K562 (cell line): Measurements from ENCODE around the gene OSBPL7. TPM values are rescaled to one million over a fixed set of nuclear protein-coding genes. Genes with fewer than 3 reads are reported as not detected.

Experiments used
- ERF ChIP-seq: fragments of 450-650 bp; formaldehyde crosslinking; IDR thresholded peaks from 2 replicates; pipeline ENCODE4 v1.4.0; 2020; ENCODE audit warnings: mild to moderate bottlenecking, mixed read lengths
- HMG20A ChIP-seq: fragments of 450-650 bp; formaldehyde crosslinking; conservative IDR thresholded peaks from 2 replicates; pipeline ENCODE4 v1.4.0; 2020; ENCODE audit warnings: mild to moderate bottlenecking, mixed read lengths
- IRF2 ChIP-seq: sonication (generic); formaldehyde crosslinking; IDR thresholded peaks from 2 replicates; pipeline ENCODE4 v1.8.1; 2022; ENCODE audit warnings: mild to moderate bottlenecking, missing genetic modification reagents
- JUND ChIP-seq, 2 experiments: IDR thresholded peaks; 2 replicates in 1 of 2; 3 replicates in 1 of 2; pipeline ENCODE4 v1.6.1; 2011; ENCODE audit warnings: borderline replicate concordance in 2 of 2, low read depth in 2 of 2, low read length in 2 of 2, improper control_type of control experiment in 1 of 2, missing biosample characterization in 1 of 2, missing genetic modification characterization in 1 of 2, missing genetic modification reagents in 1 of 2
- NBN ChIP-seq: fragments of 450-650 bp; IDR thresholded peaks from 2 replicates; pipeline ENCODE4 v1.6.1; 2016; ENCODE audit warnings: low read depth, mild to moderate bottlenecking
- NR2F6 ChIP-seq: fragments of 450-650 bp; formaldehyde crosslinking; IDR thresholded peaks from 2 replicates; pipeline ENCODE4 v1.4.0; 2020; ENCODE audit warnings: mild to moderate bottlenecking
- STAT5B ChIP-seq: fragments of 250-450 bp; sonication (Bioruptor Pico); IDR thresholded peaks from 2 replicates; pipeline ENCODE4 v1.8.0; 2021; ENCODE audit warnings: mild to moderate bottlenecking, inconsistent platforms
- ZNF444 ChIP-seq: fragments of 250-450 bp; sonication (Bioruptor Pico); IDR thresholded peaks from 2 replicates; pipeline ENCODE4 v1.4.0; 2020; ENCODE audit warnings: mild to moderate bottlenecking, moderate library complexity
- ZNF586 ChIP-seq: fragments of 450-650 bp; formaldehyde crosslinking; conservative IDR thresholded peaks from 2 replicates; pipeline ENCODE4 v1.4.0; 2020; ENCODE audit warnings: mild to moderate bottlenecking, moderate library complexity
- polyA plus RNA-seq, 8 experiments: library from polyadenylated mRNA; depleted of rRNA in 4 of 8; stranded (reverse) in 5 of 8; unstranded in 3 of 8; fragments of >200 nt; fragmentation: Nextera tagmentation in 2 of 8; fragmentation: Illumina TruSeq in 1 of 8; extraction: Ambion mirVana in 2 of 8; extraction: Trizol in 1 of 8; gene quantifications; 2 replicates each; pipeline versions ENCODE4 v1.2.1 to v1.2.3, GENCODE V29; 2011 to 2014; ENCODE audit warnings: inconsistent platforms in 1 of 8, missing spikeins in 1 of 8
- total RNA-seq, 7 experiments: library from RNA; depleted of rRNA in 6 of 7; stranded (reverse); fragments of >200 nt in 6 of 7; fragmentation: Illumina TruSeq in 2 of 7; extraction: Trizol in 2 of 7; gene quantifications; 2 replicates each; pipeline versions ENCODE4 v1.2.1 to v1.2.3, GENCODE V29; 2011 to 2021; ENCODE audit warnings: low replicate concordance in 1 of 7
- TF ChIP-seq, protein P1 (sequence below), 2 experiments: fragments of 450-650 bp; IDR thresholded peaks; 2 replicates each; pipeline ENCODE4 v1.6.1; 2016; ENCODE audit warnings: mild to moderate bottlenecking in 2 of 2, borderline replicate concordance in 1 of 2, low read depth in 1 of 2, moderate library complexity in 1 of 2
- TF ChIP-seq, protein P2 (sequence below), 2 experiments: fragments of 450-650 bp in 1 of 2; sonication (generic) in 1 of 2; formaldehyde crosslinking; conservative IDR thresholded peaks; 2 replicates each; pipeline versions ENCODE4 v1.4.0 to v1.8.1; 2020 to 2022; ENCODE audit warnings: mild to moderate bottlenecking in 1 of 2, missing genetic modification reagents in 1 of 2
- TF ChIP-seq, protein P3 (sequence below), 2 experiments: fragments of 450-650 bp; IDR thresholded peaks; 2 replicates each; pipeline ENCODE4 v1.6.1; 2018; ENCODE audit warnings: mild to moderate bottlenecking in 2 of 2, low read depth in 1 of 2; ENCODE audit not compliant: partially characterized antibody in 2 of 2

OSBPL7 gene
- total and polyA plus RNA-seq, 9 of the 15 experiments (the other 6 are each of a cell fraction or from before 2014, with no cell fraction given), result 0.32 to 11.9 (median 5.8) TPM

DNA sequence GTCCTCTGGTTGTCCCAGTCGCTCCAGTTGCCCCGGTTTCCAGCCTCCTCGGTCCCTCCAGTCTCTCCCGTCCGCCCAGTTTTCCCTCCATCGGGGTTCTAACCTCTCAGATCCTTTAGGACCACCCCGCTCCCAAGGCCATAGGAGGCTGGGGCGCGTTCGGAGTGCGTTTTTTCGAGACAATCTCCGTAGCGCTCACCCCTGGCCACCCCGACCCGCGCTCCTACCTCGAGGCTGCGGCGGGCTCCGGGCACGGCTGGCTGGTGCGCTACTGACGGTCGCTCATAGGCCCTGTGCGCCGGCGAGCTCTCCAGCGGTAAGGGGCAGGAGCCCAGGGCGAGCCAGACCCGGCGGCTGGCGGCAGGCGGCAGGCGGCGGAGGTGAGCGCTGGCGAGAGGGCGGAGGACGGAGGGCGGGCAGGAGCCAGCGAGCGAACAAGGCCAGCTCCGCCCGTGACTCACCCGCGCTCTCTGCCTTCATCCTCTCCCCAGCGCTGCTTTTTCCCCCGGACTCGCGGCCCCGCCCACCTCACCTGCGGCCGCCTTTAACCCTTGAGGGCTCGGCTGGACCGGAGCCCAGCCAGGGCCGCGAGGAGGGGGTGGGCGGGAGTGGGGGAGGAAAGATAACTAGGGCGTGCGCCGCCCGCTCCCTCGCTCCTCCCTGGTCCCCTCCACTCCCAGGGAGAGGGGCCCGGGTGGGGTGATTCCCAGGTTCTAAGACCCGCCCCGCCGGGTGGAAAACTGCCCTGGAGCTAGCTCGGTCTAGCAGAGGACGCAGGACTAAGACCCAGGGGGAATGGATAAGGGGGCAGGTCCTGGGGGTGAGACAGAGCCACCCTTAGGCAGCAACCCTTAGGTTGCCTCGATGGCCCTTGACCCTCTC, 29.3 kb upstream of the OSBPL7 start, which contains the start of gene SP6 (continued):
- TF ChIP-seq, protein P1, sequence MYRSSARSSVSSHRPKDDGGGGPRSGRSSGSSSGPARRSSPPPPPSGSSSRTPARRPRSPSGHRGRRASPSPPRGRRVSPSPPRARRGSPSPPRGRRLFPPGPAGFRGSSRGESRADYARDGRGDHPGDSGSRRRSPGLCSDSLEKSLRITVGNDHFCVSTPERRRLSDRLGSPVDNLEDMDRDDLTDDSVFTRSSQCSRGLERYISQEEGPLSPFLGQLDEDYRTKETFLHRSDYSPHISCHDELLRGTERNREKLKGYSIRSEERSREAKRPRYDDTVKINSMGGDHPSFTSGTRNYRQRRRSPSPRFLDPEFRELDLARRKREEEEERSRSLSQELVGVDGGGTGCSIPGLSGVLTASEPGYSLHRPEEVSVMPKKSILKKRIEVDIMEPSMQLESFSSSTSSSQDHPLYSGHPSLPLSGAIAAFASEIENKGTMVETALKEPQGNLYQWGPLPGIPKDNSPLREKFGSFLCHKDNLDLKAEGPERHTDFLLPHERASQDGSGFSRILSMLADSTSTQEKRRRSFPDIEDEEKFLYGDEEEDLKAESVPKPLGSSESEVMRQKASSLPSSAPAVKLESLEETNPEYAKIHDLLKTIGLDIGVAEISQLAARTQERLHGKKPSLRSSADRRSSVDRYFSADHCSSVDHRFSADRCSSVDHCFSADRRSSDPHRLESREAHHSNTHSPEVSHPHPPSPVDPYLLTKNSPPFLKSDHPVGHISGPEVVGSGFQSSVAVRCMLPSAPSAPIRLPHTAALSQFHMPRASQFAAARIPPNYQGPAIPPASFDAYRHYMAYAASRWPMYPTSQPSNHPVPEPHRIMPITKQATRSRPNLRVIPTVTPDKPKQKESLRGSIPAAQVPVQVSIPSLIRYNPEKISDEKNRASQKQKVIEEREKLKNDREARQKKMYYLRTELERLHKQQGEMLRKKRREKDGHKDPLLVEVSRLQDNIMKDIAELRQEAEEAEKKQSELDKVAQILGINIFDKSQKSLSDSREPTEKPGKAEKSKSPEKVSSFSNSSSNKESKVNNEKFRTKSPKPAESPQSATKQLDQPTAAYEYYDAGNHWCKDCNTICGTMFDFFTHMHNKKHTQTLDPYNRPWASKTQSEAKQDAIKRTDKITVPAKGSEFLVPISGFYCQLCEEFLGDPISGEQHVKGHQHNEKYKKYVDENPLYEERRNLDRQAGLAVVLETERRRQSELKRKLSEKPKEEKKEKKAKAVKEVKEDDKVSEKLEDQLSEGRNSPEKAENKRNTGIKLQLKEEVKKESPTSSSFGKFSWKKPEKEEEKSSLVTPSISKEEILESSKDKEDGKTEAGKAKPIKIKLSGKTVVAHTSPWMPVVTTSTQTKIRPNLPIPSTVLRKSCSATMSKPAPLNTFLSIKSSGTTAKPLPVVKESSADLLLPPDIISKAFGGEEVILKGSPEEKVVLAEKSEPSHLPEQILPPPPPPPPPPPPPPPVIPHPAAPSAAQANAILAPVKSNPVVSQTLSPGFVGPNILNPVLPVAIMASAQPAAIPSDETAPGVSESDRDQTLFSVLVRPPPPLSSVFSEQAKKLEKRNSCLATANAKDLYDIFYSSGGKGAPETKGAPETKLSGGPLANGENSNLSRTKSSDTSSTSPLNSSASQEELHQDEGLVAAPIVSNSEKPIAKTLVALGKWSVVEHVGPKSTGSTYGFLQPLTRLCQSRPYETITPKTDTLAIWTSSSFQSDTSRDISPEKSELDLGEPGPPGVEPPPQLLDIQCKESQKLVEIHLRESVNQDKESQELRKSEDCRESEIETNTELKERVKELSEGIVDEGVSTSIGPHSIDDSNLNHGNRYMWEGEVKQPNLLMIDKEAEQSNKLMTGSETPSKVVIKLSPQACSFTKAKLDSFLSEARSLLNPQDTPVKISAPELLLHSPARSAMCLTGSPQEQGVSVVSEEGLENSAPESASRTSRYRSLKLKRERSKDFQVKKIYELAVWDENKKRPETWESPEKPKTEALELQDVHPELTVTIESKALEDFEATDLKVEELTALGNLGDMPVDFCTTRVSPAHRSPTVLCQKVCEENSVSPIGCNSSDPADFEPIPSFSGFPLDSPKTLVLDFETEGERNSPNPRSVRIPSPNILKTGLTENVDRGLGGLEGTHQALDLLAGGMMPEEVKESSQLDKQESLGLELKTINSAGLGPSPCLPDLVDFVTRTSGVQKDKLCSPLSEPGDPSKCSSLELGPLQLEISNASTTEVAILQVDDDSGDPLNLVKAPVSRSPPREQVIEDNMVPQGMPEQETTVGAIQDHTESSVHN (IDR thresholded peaks at IDR 0.05; ENCODE audit: borderline replicate concordance in 1 of 2, low read depth in 1 of 2), result no peak
- TF ChIP-seq JUND (IDR thresholded peaks at IDR 0.05; ENCODE audit: borderline replicate concordance, low read depth, low read length) (peak; percentile 79), JUND (tag; IDR thresholded peaks at IDR 0.05; ENCODE audit: borderline replicate concordance, low read depth, low read length) (peak; percentile 40; the same call in 1 of the 3 replicates), IRF2 (CRISPR knock-in tag) (no peak), ZNF586 (no peak), NBN (no peak), ERF (CRISPR knock-in tag) (no peak), ZNF444 (no peak), HMG20A (CRISPR knock-in tag) (no peak), NR2F6 (no peak), STAT5B (CRISPR knock-in tag) (no peak)
- TF ChIP-seq, protein P2, sequence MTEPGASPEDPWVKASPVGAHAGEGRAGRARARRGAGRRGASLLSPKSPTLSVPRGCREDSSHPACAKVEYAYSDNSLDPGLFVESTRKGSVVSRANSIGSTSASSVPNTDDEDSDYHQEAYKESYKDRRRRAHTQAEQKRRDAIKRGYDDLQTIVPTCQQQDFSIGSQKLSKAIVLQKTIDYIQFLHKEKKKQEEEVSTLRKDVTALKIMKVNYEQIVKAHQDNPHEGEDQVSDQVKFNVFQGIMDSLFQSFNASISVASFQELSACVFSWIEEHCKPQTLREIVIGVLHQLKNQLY (CRISPR knock-in tag; conservative IDR thresholded peaks at IDR 0.05), result no peak
- TF ChIP-seq, protein P3, sequence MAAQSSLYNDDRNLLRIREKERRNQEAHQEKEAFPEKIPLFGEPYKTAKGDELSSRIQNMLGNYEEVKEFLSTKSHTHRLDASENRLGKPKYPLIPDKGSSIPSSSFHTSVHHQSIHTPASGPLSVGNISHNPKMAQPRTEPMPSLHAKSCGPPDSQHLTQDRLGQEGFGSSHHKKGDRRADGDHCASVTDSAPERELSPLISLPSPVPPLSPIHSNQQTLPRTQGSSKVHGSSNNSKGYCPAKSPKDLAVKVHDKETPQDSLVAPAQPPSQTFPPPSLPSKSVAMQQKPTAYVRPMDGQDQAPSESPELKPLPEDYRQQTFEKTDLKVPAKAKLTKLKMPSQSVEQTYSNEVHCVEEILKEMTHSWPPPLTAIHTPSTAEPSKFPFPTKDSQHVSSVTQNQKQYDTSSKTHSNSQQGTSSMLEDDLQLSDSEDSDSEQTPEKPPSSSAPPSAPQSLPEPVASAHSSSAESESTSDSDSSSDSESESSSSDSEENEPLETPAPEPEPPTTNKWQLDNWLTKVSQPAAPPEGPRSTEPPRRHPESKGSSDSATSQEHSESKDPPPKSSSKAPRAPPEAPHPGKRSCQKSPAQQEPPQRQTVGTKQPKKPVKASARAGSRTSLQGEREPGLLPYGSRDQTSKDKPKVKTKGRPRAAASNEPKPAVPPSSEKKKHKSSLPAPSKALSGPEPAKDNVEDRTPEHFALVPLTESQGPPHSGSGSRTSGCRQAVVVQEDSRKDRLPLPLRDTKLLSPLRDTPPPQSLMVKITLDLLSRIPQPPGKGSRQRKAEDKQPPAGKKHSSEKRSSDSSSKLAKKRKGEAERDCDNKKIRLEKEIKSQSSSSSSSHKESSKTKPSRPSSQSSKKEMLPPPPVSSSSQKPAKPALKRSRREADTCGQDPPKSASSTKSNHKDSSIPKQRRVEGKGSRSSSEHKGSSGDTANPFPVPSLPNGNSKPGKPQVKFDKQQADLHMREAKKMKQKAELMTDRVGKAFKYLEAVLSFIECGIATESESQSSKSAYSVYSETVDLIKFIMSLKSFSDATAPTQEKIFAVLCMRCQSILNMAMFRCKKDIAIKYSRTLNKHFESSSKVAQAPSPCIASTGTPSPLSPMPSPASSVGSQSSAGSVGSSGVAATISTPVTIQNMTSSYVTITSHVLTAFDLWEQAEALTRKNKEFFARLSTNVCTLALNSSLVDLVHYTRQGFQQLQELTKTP (IDR thresholded peaks at IDR 0.05; ENCODE audit: low read depth in 1 of 2, partially characterized antibody in 2 of 2), result no peak
